Measurements from ENCODE around the gene STARD4.

The STARD4 gene

GRCh38 chr5:111520908-111521307, 8.6 kb upstream of the STARD4 start:
- no peak for DNase-seq

DNA sequence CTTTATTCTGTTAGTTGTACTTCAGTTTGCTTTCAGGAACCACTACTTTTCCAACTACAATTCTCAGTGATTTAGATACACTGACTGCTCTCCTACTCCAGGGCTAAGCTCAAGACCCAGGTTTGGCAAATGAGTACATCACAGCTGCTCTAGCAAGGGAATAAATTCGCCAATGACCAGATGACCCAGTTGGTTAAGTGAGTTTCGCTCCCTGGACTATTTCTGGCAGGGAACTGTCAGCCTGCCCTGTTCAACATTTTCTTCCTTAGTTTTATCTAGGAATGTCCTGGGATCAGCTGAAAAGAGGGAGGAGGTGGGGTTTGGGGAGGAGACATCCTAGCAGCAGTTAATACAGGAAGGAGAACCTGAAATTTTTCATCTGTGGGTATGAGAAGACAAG, 6.4 kb upstream of the STARD4 start:
- DNase-seq: no peak

DNA sequence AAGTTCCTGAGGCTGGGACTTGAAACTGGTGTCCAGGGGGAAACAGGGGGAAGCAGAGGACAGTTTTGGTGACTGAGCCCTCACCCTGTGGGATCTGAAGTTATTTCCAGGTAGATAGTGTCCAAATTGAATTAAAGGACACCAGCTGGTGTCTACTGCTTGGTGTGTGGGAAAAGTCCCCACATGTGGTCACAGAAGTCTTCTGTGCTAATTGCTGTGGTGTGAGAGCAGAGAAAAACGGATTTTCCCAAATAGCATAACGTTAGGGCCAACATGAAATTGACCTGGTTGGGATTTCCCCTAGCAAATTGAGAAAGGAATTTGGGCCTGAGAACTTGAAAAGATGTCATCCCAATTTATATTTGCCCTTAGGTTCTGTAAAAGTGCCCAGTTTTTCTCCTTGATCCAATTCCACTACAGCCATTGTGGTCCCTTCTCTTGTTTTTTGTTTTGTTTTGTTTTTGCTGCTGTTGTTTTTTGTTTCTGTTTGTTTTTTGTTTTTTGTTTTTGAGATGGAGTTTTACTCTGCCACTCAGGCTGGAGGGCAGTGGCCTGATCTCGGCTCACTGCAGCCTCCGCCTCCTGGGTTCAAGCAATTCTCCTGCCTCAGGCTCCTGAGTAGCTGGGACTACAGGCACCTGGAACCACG, 5.6 kb upstream of the STARD4 start:
- DNase-seq: no peak

DNA sequence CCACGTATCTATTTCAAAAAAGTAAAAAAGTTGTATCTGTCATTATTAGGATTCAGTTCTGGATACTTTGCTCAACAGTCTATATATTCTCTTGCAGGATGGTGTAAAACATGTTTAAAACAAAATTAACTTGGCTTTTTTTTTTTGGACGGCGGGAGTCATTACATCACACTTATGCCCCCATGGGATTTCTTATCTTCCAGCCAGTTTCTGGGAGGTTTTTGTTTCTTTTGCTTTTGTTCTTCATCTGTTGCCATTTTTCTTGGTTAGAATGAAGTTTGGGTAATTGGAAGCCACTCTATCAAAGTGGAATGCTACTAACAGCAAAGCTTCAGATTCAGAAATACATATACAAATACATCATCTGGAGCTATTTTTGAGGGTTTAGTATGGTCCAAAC, 1.8 kb upstream of the STARD4 start:
- DNase-seq: no peak

GRCh38 chr5:111513131-111513520, 791 bp upstream of the STARD4 start:
- peak in 1 of 2 experiments; percentile 57 for DNase-seq

DNA sequence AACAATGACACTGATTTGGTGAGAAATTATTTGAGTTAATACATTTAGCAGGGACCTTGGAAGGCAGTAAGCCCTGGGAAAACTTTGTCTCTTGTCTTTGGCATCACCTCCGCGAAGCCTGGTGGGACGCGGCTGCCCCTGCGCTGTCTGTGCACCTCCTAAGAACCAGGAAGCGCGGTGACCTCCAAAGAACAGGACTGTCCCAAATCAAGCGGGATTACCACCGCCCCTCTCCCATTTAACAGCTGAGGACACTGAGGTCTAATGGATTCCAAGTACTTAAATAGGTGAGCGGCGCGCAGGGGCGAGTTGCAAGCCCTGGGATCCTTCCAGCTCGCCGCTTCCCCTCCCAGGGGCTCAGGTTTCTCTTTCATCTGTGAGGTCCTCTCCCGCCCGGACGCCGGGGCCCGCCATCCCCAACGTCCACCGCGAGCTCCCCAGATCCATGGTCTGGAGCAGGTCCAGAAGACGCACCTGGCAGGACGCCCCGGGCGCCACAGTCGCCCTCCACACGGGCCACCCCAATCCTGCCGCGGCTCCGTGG, 432 bp downstream of the STARD4 start:
- peak; percentile 26 to 63 for DNase-seq

GRCh38 chr5:111511174-111511830, 1.0 kb downstream of the STARD4 start:
- DNase-seq: peak in 1 of 2 experiments; percentile 17

DNA sequence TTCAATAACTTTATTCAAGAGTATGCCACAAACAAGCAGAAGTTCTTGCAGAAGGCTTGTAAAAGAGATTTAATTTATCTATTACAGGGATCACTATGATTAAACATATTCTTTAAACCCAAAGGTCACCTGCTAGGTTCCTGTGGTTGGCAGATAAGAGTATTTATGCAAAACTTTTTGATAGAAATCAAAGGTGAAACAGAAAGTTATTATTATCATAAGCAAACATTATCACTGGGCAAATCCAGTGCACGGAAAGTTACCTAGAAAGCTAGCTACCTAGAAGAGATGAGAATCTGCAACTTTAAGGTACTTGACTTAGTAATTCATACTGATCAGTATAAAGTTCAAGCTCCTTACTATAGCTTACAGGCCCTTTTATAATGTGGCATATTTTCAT, 3.2 kb downstream of the STARD4 start:
- DNase-seq: no peak

DNA sequence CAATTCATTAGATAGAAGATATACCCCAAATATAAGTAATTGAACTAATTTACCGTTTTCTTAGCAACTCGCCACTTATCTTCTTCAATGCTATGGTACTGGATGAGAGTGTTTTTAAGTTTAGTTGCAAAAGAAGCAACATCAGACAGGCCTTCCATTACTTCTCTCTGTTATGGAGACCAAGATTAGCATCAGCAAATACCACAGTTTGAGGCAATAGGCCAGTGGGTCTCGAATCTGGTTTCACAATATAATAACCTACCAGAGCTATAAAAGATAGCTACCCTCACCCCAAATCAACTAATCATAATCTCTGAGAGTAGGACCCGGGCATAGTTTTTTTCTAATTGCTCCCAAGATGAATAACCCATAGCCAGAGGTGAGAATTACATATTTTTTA, 5.1 kb downstream of the STARD4 start:
- no peak for DNase-seq

DNA sequence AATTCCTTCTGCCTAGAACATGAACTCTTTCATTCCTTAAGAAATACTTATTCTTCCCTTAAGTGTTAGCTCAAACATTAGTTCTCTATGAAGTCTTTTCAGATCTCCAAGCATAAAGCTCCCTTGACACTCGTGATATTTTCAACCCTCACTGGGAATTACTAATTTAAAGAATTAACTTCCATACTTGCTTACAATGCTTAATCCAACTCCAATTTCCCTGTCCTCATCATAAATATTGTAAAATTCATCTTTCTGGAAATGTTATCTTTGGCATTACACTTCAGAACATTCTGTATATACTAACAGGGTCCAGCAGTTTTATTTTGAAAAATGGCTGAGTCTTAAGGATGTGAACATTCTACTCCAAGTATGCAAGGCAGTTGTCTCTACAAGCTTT, 7.2 kb downstream of the STARD4 start:
- DNase-seq: no peak

- DNase-seq: no peak
Measured at GRCh38 chr5:111502956-111503355, 9.4 kb downstream of the STARD4 start.

DNA sequence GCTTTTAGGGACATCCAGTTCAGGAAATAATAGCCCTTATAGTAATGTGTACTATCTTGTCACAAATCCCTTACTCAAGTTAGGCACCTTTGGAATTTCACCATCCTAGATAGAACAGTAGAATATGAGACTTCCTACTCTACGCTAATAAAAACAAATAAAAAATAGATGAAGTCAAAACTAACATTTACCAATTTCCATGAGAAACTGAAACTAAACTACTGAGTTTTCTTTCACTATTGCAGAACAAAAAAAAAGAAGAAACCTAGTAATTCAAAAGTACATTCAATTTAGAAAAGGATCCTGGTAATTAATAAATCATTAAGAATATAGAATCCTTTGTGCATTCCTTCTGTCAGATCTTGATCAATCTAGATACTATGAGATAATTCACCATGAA, 14.0 kb downstream of the STARD4 start:
- DNase-seq: no peak

DNA sequence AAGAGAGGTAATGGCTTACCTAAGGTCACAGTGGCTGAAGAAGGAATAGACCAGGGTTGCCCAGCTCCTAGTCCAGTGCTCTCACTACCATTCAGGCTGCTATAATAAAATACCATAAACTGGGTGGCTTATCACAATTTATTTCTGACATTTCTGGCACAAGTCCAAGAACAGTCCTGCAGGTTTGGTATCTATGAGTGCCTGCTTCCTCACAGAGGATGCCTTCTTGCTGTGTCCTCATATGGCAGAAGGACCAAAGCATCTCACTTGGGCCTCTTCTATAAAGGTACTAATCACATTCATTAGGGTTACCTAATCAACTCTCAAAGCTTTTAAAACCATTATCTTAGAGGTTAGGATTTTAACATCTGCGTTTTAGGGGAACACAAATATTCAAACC, 17.2 kb downstream of the STARD4 start:
- DNase-seq: no peak

- no peak for DNase-seq
Measured at GRCh38 chr5:111494355-111494999, 17.9 kb downstream of the STARD4 start.

- no peak for DNase-seq
Measured at GRCh38 chr5:111493031-111493430, 19.3 kb downstream of the STARD4 start.

DNA sequence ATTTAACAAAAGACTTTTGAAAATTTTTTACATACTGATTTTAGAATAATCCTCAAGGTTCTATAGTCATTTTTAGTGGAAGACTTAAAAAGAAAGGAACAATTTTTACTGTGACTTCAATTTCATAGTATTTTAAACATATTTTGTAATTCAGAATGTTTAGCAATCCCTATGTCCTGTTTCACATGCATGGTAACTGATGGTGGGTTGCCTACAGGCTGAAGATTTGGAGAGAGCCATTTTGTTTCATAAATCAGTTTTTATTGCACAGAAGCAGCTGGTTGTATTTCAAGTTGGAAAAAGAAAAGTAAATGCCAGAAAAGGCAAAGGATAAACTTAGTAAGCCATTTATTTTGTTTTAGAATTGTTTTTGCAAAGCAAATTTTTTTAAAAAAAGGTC, 24.0 kb downstream of the STARD4 start:
- no peak for DNase-seq

- no peak for DNase-seq
Measured at GRCh38 chr5:111486926-111487325, 25.4 kb downstream of the STARD4 start.

GRCh38 chr5:111486055-111486454, 26.3 kb downstream of the STARD4 start:
- no peak for DNase-seq

DNA sequence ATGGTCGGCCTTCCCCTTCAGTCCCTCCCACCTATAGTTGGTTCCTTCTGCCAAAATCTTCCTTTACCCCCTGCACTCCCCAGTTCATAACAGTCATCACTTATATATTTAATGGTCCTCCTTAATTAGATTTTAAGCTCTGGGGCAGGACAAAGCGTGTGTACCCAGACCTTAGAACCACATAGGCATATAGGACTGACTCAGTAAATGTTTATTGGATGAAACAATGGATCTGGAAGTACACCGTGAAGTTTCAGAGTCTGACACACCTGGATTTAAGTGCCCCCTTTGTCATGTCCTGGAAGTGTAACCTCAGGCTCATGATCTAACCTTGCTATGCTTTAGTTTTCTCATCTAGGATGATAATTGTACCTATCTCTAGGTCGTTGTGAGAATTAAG, 32.0 kb downstream of the STARD4 start:
- no peak for DNase-seq

DNA sequence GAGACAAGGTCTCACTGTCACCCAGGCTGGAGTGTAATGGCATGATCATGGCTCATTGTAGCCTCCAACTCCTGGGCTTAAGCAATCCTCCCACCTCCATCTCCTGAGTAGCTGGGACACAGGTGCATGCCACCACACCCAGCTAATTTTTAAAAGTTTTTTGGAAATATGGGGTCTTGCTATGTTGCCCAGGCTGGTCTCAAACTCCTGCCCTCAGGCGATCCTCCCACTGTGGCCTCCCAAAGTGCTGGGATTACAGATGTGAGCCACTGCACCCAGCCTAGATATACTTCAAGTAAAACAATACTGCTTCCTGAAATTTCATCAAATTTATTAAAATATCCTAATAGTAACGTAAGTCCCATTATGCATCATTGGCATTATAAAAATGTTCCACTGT, 33.4 kb downstream of the STARD4 start:
- DNase-seq: no peak

GRCh38 chr5:111478266-111478665, 34.1 kb downstream of the STARD4 start:
- DNase-seq: peak in 1 of 2 experiments; percentile 14

- DNase-seq: no peak
Measured at GRCh38 chr5:111472579-111472978, 39.8 kb downstream of the STARD4 start.

DNA sequence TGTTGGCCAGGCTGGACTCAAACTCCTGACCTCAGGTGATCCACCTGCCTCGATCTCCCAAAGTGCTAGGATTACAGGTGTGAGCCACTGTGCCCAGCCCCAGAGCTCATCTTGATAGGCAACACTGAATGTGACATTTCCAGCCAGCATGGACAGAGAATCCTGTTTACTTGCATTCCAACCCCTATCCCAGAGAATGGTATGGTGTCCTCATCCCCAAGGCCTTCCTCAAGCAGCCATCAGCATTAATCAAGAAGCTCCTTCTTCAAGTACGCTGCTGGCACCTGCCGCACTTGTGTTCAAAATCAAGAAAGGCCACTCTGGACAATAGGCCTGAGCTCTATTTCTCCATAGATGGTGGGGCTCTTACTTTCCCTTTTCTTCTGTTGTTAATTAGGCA, 40.2 kb downstream of the STARD4 start:
- no peak for DNase-seq

GRCh38 chr5:111469903-111470302, 42.4 kb downstream of the STARD4 start:
- no peak for DNase-seq
